Activated CD4-positive, CD25-positive, alpha-beta regulatory T cell (primary cell): ENCODE measurements around the gene ZNF660.

Experiments used
- DNase-seq, 4 experiments: peaks; one replicate each; lab custom pipeline; 2025; lab: John Stamatoyannopoulos, UW

The ZNF660 gene

DNA sequence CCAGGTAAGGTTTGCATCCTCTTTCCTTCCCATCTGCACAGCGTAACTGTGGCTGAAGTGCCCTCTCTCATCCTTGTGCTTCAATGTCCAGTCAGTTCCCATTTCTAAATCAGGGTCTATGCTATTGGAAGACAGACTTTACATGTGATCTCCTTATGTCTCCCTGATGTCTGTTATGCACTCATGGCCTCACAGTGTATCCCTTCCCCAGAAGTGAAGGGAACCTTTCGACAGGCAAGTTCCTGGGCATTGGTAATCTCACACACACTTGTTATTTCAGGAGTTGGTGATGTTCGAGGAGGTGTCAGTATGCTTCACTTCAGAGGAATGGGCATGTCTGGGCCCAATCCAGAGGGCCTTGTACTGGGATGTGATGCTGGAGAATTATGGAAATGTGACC is 47.4 kb downstream of the ZNF660 start:
- DNase-seq, result no peak

- DNase-seq, result no peak
Measured at GRCh38 chr3:44642337-44642736, 57.6 kb downstream of the ZNF660 start.

DNA sequence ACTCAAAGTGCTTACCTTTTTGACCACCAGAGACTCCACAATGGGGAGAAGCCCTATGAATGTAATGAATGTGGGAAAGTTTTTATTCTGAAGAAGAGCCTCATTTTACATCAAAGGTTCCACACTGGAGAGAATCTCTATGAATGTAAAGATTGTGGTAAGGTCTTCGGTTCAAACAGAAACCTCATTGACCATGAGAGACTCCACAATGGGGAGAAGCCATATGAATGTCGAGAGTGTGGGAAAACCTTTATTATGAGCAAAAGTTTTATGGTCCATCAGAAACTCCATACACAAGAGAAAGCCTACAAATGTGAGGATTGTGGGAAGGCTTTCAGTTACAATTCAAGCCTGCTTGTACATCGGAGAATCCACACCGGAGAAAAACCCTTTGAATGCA is 58.3 kb downstream of the ZNF660 start:
- DNase-seq, result no peak

- DNase-seq, result no peak
Measured at GRCh38 chr3:44647771-44648170, 63.0 kb downstream of the ZNF660 start.

- peak in 1 of 4 experiments; percentile 26 for DNase-seq
Measured at GRCh38 chr3:44648564-44649229, 63.9 kb downstream of the ZNF660 start, which contains the start of gene ZNF35. TSS of gene ZNF35 (plus strand) at chr3:44648732. CDS start at chr3:44651068, 2,336 bp downstream.
